Measurements from ENCODE around the gene SCN3A.

- TF ChIP-seq POLR2A (IDR thresholded peaks at IDR 0.05; ENCODE audit: low read depth, low read length) (no peak), POLR2AphosphoS5 (IDR thresholded peaks at IDR 0.05; ENCODE audit: low read depth, low read length) (no peak), TAF1 (IDR thresholded peaks at IDR 0.05; ENCODE audit: borderline replicate concordance, low read depth, low read length) (no peak)
These were observed 147.3 kb downstream of the SCN3A start for GRCh38 chr2:165056564-165056963.
